ENCODE measurements around the gene CUL7.
"Not testable (repeated sequence)": the region's sequence is repeated elsewhere in the genome, so short reads cannot be mapped to it uniquely, and the experiment has no call there.

The CUL7 gene

DNA sequence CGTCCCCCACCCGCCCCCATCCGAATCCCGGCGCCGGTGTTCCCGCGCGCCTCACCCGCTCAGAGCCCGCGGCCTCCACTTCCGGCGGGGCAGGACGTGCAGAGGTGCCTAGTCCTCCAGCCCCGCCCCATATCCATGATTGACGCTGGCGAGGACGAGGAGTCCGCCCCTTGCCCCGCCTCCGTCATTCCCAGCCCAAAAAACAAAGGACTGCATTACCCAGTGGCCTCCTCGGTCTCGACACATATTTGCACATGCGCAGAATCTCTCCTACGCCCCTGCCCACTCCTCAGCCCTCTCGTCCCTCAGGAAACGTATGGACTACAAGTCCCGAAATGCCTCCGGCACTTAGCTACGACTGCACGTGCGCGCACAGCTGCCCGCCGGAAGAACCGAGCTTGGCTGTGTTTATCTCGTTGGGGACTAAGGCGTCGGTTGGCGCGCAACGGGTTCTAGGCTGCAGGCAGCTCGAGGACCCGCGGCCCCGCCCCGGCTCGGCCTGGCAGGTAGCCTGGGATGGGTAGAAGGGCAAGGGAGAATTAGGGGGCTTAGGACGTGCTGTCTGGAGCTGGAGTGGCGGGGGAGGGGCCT, 39.7 kb downstream of the CUL7 start, which contains the start of the genes KLHDC3 and MEA1:
KLHDC3 (plus strand) TSS at position 407 of the 591 bp plus-strand sequence. CDS start 2,944 bp downstream, outside the sequence.
MEA1 (minus strand) TSS at position 104 of the 591 bp plus-strand sequence. CDS start 133 bp downstream, outside the sequence.
- peak; percentile 98 for FAIRE-seq

DNA sequence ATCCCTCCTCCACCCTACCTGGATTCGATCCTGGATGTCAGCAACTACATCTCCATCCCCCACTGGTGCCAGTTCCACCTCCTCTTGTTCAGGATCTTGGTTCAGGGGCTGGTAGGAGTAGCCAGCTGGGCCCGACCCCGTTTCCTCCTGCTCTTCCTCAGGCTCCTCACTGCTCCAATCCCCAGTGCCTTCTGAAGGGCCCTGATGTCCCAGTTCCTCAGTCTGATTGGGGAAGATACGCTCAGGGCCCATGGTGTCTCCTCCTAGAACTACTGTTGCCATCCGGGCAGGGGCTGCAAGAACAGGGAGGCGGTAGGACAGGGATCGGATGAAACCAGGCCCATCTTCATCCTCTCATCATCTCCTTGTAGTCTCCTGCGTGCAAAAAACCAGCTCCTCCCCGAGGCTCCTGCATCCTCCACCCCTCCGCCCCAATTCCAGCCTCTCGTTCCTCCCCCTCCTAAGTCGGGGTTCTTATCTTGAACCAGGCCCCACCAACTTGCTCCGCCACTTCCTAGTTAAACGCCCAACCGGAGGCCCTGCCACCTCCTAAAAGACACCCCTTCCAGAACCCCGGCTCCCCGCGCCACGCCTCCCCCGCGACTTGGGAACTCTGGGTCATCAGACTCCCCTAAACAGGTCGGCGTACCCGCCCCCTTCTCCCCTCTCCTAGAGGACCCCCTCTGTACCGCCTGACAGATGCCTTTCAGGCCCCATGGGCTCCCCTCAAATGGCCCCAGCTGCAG, 40.4 kb downstream of the CUL7 start:
- no peak for FAIRE-seq

DNA sequence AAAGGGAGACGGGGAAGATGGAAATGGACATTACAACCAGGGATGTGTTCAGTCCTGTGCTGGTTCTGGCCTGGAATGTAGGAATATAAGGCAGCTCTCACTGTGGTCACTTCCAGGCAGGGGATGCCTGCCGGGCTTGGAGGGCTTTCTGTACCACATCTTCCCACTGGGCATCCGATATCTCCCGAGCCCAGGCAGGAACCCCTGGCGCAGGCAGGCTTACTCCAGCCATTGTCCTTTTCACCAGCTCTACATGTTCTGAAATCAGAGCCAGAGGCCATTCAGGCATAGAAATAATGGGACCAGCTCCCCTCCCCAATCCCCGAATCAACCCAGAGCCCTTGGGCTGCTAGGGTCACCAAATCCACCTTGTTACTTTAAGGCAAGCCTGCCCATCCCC, 41.3 kb downstream of the CUL7 start:
- FAIRE-seq = no peak

DNA sequence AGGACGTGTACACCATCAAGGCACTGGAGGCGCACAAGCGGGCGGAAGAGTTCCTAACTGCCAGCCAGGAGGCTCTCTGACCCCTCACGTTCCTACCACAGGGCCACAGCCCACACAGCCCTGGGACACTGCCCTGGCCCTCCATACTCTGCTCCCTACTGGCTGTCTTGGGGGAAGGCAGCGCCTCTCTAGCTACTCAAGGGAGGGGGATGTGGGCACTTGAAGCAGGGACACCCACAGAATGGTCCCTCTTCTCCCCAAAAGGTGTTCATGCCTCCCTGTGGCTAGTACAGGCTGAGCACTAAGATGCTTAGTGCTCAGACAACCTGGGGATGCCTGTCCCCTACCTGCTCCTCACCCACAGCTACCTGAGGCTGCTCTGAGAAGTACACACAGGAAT, 42.4 kb downstream of the CUL7 start:
- FAIRE-seq = no peak

DNA sequence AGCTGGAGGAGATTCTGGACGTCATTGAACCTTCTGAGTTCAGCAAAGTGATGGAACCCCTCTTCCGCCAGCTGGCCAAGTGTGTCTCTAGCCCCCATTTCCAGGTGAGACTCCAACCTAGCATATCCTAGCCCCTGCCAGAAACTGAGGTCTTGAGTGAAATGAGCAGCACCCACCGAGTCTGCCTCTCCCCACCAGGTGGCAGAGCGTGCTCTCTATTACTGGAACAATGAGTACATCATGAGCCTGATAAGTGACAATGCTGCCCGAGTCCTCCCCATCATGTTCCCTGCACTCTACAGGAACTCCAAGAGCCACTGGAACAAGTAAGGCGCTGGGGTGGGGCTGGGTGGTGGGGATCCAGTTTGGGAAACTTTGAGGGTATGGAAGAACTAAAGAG, 44.5 kb downstream of the CUL7 start:
- no peak for FAIRE-seq

DNA sequence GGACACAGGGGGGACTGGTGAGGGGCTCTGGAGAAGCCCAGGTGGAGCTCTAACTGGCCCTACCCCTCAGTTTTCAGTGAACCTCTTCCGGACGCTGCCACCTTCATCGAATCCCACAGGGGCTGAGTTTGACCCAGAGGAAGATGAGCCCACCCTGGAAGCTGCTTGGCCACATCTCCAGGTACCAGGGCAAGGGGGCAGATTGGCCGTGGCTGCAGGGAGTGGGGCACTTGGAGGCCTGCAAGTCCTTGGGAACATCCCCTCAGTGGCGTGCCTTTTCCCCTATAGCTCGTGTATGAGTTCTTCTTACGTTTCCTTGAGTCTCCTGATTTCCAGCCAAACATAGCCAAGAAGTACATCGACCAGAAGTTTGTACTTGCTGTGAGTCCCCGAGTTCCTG, 46.5 kb downstream of the CUL7 start:
- FAIRE-seq = no peak

DNA sequence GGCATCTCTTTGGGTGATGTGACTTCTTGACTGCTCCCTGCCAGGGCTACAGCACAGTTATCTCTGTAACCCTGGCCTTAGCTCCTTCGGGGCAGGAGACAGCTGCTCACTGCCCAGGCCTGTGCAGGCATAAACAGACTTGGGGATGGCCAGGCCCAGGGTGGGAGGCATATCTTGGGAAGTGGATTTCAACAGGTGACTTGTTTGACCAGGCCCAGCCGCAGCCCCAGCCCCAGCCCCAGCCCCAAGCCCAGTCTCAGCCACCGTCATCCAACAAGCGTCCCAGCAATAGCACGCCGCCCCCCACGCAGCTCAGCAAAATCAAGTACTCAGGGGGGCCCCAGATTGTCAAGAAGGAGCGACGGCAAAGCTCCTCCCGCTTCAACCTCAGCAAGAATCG, 47.4 kb downstream of the CUL7 start:
- FAIRE-seq = no peak

DNA sequence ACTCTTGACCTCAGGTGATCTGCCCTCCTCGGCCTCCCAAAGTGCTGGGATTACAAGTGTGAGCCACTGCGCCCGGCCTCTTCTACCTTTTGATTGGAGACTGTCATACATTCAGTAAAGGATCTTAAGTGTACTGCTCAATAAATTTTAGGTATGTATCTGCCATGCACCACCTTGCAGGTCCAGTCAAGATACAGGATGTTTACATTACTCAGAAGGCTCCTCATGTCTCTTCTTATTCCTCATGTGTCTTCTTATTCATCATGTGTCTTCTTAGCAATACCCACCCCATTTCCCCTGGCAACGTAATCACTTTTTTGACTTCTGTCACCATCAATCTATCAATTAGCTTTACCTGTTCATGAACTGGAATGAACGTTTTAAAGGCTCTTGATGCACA, 47.8 kb downstream of the CUL7 start:
- FAIRE-seq = no peak

DNA sequence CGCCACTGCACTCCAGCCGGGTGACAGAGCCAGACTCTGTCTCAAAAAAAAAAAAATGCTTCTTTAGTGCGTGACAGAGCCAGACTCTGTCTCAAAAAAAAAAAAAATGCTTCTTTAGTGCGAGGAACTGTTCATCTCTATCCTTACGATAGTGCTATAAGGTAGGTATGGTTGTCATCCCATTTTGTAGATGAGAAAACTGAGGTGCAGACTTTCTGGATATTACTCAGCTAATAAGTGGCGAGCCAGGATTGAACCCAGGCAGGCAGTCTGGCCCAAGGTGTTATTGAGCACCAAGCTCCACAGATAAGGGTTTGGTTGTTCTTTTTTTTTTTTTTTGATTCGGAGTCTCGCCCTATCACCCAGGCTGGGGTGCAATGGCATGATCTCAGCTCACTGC, 51.8 kb downstream of the CUL7 start:
- FAIRE-seq = no peak

DNA sequence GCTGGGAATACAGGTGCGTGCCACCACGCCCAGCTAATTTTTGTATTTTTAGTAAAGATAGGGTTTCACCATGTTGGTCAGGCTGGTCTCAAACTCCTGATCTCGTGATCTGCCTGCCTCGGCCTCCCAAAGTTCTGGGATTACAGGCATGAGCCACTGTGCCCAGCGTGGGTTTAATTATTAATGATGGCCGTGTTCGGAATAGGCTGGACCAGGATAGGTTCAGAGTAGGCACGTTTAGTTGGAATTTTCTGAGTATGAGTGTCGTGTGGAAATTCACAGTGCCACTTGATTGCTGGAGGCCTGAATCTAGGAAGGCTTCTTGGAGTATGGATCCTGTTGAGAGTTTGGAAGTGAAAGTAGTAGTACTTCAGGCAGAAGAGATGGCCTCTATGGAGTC, 55.4 kb downstream of the CUL7 start:
- not testable (repeated sequence) for FAIRE-seq

DNA sequence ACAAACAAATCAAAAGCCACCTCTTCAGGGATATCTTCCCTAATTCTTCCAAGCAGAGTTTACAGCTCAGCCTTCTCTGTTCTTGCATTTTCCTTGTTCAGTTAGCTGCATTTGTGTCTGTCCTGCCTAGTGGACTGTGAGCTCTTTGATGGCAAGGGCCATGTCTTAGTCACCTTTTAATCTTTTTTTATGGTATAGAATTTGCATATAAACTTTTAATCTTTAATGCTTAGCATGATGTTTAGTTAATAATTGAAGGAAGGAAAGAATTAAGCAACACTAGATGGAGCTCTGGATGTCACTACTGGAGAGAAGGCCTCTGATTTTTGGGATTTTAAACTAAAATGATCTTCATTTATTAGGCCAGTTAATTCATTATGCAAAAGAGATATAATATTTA, 57.1 kb downstream of the CUL7 start:
- FAIRE-seq = peak; percentile 75

DNA sequence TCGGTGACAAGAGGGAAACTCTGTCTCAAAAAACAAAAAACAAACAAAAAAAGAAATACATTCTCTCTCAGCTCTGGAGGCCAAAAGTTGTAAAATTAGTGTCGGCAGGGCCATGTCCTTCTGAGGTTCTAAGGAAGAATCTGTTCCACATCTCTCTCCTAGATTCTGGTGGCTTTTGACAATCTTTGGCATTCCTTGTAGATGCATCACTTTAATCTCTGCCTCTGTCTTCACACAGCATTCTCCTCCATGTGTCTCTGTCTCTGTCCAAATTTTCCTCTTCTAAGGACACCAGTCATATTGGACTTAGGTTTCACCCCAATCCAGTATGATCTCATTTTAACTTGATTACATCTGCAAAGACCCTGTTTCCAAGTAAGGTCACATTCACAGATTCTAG, 60.2 kb downstream of the CUL7 start:
- no peak for FAIRE-seq

DNA sequence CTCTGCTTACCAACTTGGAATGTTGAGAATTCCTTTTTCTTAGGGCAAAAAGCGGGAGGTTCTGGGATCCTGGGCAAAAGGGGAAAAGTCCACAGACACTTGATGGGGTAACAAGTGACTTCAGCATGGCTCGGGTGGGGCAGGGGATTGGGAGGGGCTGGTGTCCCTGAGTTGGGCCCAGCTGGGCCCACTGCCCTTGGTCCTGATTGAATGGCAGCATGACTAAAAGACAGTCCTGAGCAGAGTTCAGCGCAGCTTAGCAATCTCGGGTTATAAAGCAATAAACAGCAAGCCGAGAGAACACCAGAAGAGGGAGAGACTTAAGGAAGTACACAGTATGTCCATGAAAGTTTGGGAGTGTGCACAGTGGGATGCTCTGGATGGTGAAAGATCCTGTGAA, 63.7 kb downstream of the CUL7 start:
- FAIRE-seq = no peak

DNA sequence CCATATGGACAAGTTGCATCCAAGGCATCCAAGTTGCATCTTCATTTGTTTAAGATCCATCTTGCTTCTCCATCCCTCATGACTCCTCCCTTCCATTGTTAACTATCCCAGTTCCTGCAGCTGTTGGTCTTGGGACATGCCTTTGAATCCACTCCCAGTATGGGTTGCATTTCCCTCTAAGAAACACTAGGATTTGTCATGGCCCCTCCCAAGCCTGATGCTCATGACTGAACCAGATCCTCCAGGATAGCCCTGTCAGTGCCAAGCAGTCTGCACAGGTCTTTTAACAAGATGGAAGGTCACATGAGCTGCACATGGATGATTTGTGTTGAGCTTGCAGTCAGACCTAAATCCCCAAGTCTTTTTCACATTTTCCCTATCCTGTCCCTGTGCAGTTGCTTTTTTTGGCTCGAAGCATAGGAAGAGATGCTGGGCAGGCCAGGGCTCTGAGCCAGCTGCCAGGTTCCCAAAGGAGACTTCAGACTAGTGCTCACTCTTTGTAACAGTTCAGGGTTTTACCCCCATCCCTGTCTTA, 65.1 kb downstream of the CUL7 start:
- no peak for FAIRE-seq
